Activated T-cell treated with anti-CD3 and anti-CD28 coated beads, Interleukin-2, amount 50 U/mL, for 24 hours (primary cell): ENCODE measurements around the gene DAB1.

Experiments
- DNase-seq: peaks from one replicate; pipeline ENCODE4 v3.0.0-alpha.2; 2020
- H3K27ac Mint-ChIP-seq: 2 replicates; pipeline ENCODE4 v1.8.0; 2020; ENCODE audit warnings: mild to moderate bottlenecking, mixed read lengths
- H3K27me3 Mint-ChIP-seq: 2 replicates; pipeline ENCODE4 v1.8.0; 2020; ENCODE audit warnings: mixed read lengths
- H3K36me3 Mint-ChIP-seq: 2 replicates; pipeline ENCODE4 v1.8.0; 2020; ENCODE audit warnings: low read depth, mixed read lengths
- H3K4me1 Mint-ChIP-seq: 2 replicates; pipeline ENCODE4 v1.8.0; 2020; ENCODE audit warnings: low read depth, mixed read lengths
- H3K4me3 Mint-ChIP-seq: 2 replicates; pipeline ENCODE4 v1.8.0; 2020; ENCODE audit warnings: mild to moderate bottlenecking, moderate library complexity, mixed read lengths
- H3K9me3 Mint-ChIP-seq: 2 replicates; pipeline ENCODE4 v1.8.0; 2020; ENCODE audit warnings: mixed read lengths

Gene DAB1

DNA sequence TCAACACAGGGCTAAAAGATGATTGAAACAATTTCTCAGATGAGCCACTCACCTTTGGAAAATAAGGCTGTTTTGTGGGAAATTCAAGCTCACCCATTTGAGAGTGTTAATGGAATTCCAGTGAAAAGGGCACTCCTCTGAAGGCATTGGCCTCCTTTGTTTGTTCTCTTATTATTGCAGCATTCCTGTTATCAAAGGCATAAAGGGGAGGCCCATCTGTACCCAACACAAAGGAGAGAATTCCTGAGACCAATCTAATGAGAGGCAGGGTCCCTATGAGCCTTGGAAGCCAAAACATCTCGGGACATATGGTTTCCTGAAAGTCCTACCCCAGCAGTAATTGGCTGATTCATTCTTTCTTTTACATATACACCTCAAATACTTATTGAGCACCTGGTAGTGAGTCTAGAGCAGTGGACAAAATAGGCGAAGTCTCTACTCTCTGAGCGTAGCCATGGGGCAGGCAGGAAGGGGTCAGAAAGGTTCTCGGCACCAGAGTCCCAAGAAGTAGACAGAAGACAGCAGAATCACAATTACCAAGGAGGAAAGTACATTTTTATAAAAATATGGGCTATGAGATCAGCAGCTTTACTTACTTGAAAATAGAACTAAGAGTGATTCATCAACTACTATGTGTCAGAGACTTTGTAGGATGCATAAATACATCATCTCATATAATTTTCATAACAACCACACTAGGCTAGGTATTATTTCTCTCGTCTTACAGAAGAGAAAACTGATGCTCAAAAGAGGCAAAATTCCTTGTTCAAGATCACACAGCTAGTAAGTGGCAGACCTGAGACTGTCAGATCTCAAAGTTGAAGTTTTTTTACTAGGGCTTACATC, 218.7 kb downstream of the DAB1 start:
- H3K27ac Mint-ChIP-seq, result no peak overlapping the region
- no peaks in the 10 kb centered on the region for H3K4me1 Mint-ChIP-seq
- DNase-seq, result no peak
- no peak overlapping the region for H3K4me3 Mint-ChIP-seq
- H3K36me3 Mint-ChIP-seq, result no peaks in the 10 kb centered on the region
- peaks cover 7% of the 10 kb centered on the region for H3K27me3 Mint-ChIP-seq
- peaks cover 3% of the 10 kb centered on the region for H3K9me3 Mint-ChIP-seq

DNA sequence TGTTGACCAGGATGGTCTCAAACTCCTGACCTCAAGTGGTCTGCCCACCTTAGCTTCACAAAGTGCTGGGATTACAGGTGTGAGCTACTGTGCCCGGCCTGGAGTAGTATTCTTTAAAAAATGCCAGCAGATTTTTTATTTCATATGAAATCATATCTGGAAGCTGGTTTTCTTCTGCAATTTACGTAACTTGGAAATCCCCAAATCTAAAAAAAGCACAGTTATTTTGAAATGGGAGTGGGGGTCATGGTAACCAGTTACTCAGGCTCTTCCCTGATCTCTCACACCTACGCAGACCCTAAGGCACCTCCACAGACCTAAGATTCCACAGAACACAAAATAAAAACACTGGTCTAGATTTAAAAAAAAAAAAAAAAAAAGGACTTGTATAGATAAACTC, 219.8 kb downstream of the DAB1 start:
- H3K9me3 Mint-ChIP-seq, result peaks cover 3% of the 10 kb centered on the region
- no peaks in the 10 kb centered on the region for H3K4me1 Mint-ChIP-seq
- no peak overlapping the region for H3K27ac Mint-ChIP-seq
- H3K27me3 Mint-ChIP-seq, result peaks cover 7% of the 10 kb centered on the region
- H3K4me3 Mint-ChIP-seq, result no peak overlapping the region
- H3K36me3 Mint-ChIP-seq, result no peaks in the 10 kb centered on the region
- no peak for DNase-seq

DNA sequence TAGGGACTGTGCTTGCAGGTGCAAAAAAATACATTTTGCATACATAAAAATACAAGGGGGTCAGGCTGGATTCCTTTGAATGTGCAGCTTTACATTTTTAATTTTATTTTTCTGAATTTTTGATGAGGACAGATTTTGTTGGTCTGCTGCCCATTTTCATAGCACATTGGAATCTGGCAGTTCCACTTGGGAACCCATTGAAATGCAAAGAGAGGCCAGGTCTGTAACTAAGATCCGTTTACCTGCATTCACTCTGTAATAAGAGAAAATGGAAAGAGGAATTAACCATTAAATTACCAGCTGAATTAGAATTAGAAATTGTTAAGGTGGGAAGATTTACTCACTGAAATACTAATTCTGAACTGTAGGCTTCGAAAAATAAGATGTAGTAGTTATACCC, 221.6 kb downstream of the DAB1 start:
- no peak for DNase-seq
- no peak overlapping the region for H3K4me3 Mint-ChIP-seq
- no peaks in the 10 kb centered on the region for H3K4me1 Mint-ChIP-seq
- H3K36me3 Mint-ChIP-seq, result no peaks in the 10 kb centered on the region
- H3K27ac Mint-ChIP-seq, result no peak overlapping the region
- H3K27me3 Mint-ChIP-seq, result peaks cover 7% of the 10 kb centered on the region
- peaks cover 3% of the 10 kb centered on the region for H3K9me3 Mint-ChIP-seq

DNA sequence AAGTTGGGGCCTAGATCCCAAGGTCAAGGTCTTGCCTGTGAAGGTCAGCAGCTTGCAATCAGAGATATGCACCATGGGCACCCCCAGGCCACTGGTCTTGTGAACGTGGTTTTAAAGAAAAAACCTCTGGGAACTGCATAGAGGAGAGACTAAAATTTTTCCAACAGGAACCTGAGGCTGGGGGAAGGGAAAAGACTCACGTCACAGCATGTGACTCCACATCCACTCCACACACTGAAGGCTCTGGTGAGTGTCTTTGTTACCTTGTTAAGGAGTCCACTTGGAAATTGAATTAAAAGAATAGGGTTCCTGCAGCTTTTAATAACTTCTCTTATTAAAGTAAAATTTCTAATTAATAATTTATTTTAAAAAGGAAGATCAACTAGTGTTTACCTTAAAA, 224.9 kb downstream of the DAB1 start:
- H3K27ac Mint-ChIP-seq, result no peak overlapping the region
- peaks cover 7% of the 10 kb centered on the region for H3K27me3 Mint-ChIP-seq
- no peaks in the 10 kb centered on the region for H3K36me3 Mint-ChIP-seq
- peaks cover 3% of the 10 kb centered on the region for H3K9me3 Mint-ChIP-seq
- no peak for DNase-seq
- H3K4me3 Mint-ChIP-seq, result no peak overlapping the region
- no peaks in the 10 kb centered on the region for H3K4me1 Mint-ChIP-seq

DNA sequence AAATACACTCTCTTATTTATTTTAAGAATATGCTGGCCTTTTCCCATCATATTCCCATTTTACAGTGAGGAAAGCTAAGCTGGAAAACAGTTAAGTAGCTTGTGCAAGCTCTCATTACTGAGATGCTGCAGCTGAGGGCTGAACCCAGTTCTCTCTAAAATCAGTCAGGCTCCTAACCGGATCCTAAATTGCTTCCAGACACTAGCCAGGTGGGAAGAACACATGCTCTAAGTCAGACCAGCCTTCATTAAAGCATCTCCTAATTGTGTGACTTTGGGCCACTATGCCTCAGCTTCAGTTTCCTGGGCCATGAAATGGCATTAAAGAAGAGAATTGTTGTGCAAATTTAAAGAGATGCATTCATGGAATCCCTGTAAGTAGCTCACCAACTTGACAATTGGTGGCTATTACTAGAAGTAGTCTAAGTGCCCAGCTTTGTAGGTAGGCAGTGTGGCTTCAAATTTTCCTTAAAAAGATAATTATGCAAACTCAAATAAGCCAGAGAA, 228.4 kb downstream of the DAB1 start:
- H3K4me1 Mint-ChIP-seq, result no peaks in the 10 kb centered on the region
- H3K9me3 Mint-ChIP-seq, result no peaks in the 10 kb centered on the region
- H3K4me3 Mint-ChIP-seq, result no peak overlapping the region
- H3K27me3 Mint-ChIP-seq, result no peaks in the 10 kb centered on the region
- no peak for DNase-seq
- no peaks in the 10 kb centered on the region for H3K36me3 Mint-ChIP-seq
- H3K27ac Mint-ChIP-seq, result no peak overlapping the region

DNA sequence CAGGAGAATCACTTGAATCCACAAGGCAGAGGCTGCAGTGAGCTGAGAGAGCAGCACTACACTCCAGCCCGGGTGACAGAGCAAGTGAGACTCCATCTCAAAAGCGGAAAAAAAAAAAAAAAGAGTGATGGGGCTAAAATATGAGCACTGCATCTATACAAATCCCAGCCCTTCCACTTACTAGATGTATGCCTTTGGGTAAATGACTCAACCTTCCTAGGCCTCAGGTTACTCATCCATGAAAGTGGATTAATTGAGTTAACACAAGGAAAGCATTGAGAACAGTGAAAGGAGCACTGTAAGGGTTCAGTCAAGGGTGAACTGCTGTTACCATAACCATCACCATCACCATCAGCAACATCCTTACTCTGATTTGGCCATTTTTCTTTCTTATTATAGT, 231.6 kb downstream of the DAB1 start:
- DNase-seq, result no peak
- Mint-ChIP-seq H3K27me3 (no peaks in the 10 kb centered on the region), H3K27ac (no peak overlapping the region), H3K9me3 (no peaks in the 10 kb centered on the region), H3K4me1 (no peaks in the 10 kb centered on the region), H3K4me3 (no peak overlapping the region), H3K36me3 (no peaks in the 10 kb centered on the region)

DNA sequence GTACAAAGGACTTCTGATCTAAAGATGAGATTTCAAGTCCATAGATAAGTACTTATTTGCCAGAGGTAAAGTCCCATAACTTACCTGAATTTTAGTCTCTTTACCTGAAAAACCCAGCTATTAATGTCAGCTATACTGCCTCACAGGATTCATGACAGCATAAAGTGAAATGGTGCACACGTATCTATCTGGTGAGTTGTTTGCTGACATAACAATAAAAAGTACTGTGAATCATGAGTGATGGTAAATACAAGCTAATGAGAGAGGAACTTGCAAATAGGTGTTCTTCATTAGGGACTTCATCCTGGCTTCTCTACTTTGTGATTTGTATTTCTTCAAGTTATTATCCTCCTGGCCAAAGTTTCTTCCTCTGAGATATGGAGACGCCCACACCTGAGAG, 233.0 kb downstream of the DAB1 start:
- H3K36me3 Mint-ChIP-seq, result no peaks in the 10 kb centered on the region
- no peaks in the 10 kb centered on the region for H3K9me3 Mint-ChIP-seq
- no peak for DNase-seq
- H3K4me3 Mint-ChIP-seq, result no peak overlapping the region
- H3K4me1 Mint-ChIP-seq, result no peaks in the 10 kb centered on the region
- no peak overlapping the region for H3K27ac Mint-ChIP-seq
- no peaks in the 10 kb centered on the region for H3K27me3 Mint-ChIP-seq

DNA sequence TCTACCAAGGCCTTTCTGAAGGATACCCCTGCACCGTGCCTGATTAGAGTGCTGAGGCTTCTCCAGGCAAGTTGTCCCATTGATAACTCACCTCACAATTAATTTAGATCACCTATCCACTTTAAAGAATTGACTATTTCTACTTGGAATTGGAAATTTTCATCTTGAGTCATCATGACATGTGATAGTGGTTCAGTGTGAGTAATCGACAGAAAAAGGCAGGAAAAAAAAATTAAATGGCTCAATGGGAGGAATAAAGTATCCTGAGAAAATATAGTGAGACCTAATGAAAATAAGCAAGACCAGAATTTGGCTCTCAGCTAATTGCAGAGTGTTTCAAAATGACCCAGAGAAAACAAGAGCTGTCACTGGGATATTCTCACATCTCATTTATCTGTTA, 235.7 kb downstream of the DAB1 start:
- Mint-ChIP-seq H3K27ac (no peak overlapping the region), H3K4me3 (no peak overlapping the region), H3K4me1 (no peaks in the 10 kb centered on the region), H3K27me3 (no peaks in the 10 kb centered on the region), H3K9me3 (no peaks in the 10 kb centered on the region), H3K36me3 (no peaks in the 10 kb centered on the region)
- no peak for DNase-seq

DNA sequence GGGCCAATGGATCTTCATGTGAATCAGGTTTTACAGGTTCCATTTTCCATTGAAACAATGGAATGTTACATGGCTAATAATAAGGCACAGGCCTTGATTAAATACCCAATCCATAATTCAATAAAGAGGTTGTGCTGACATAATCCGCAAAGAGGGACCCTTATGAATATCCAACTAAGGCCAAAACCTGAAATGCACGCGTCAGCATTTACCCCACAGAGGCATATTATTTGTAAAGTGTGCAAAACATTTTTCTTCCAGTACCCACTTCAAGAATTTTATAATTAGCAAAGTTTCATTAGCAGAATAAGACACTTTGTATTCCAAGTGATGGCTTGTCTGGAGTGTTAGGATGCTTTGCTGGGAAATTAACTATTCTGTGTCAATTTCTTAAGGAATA, 237.4 kb downstream of the DAB1 start:
- H3K36me3 Mint-ChIP-seq, result no peaks in the 10 kb centered on the region
- DNase-seq, result no peak
- no peak overlapping the region for H3K4me3 Mint-ChIP-seq
- H3K4me1 Mint-ChIP-seq, result no peaks in the 10 kb centered on the region
- H3K27ac Mint-ChIP-seq, result no peak overlapping the region
- H3K9me3 Mint-ChIP-seq, result no peaks in the 10 kb centered on the region
- H3K27me3 Mint-ChIP-seq, result no peaks in the 10 kb centered on the region

DNA sequence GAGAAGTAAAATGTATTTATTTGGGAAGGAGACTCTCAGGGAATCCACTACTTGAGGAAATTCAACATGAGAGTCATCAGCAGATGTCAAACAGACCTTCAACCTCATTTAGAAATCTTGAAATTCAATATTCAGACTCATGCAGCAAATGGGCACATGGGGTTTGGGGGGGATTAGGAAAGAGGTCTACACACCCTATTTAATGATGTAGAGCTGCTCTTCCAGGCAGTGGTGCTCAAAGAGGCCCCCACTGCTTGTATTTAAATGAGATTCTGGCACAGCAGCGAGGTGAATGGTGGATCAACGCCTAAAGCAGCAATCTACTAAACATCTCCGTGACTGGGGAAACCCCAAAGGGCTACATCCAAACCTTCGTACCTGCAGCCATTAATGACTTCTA, 244.9 kb downstream of the DAB1 start:
- Mint-ChIP-seq H3K9me3 (peaks cover 12% of the 10 kb centered on the region), H3K4me3 (no peak overlapping the region), H3K27ac (no peak overlapping the region), H3K27me3 (no peaks in the 10 kb centered on the region), H3K4me1 (no peaks in the 10 kb centered on the region), H3K36me3 (no peaks in the 10 kb centered on the region)
- DNase-seq, result no peak

DNA sequence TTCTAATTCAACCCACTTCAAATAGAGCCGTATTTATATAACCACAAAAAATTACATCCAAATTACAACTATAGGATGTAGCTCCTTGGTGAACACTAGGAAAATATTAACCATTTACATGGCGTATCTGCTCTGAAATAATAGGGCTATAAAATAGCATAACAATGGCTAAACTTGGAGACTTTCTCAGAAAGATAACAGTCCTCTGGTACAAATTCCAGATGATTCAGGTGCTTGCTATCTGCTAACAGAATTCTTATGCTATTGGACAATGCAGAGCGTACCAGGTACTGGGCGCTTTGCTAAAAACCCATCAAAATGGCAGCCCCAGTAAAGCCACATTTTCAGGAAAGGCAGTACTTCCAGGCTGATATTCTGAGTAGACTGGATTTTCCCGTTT, 248.4 kb downstream of the DAB1 start:
- H3K27me3 Mint-ChIP-seq, result no peaks in the 10 kb centered on the region
- DNase-seq, result no peak
- H3K27ac Mint-ChIP-seq, result no peak overlapping the region
- no peaks in the 10 kb centered on the region for H3K4me1 Mint-ChIP-seq
- peaks cover 14% of the 10 kb centered on the region for H3K9me3 Mint-ChIP-seq
- H3K4me3 Mint-ChIP-seq, result no peak overlapping the region
- H3K36me3 Mint-ChIP-seq, result no peaks in the 10 kb centered on the region

DNA sequence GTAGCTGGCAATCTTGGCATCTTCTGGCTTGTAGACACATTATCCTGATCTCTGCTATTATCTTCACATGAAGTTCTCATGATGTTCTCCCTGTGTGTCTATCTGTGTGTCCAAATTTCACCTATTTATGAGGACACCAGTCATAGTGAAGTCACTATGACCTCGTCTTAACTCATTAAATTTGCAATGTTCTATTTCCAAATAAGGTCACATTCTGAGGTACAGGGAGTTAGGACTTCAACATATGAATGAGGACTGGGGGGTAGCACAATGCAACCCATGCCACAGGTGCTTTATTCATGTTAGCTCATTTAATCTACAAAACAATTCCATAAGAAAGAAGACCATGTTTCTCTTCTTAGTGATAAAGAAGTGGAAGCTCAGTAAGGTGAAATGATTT, 251.8 kb downstream of the DAB1 start:
- Mint-ChIP-seq H3K36me3 (no peaks in the 10 kb centered on the region), H3K27me3 (no peaks in the 10 kb centered on the region), H3K4me1 (no peaks in the 10 kb centered on the region), H3K27ac (no peak overlapping the region), H3K4me3 (no peak overlapping the region), H3K9me3 (peaks cover 8% of the 10 kb centered on the region)
- DNase-seq, result no peak

DNA sequence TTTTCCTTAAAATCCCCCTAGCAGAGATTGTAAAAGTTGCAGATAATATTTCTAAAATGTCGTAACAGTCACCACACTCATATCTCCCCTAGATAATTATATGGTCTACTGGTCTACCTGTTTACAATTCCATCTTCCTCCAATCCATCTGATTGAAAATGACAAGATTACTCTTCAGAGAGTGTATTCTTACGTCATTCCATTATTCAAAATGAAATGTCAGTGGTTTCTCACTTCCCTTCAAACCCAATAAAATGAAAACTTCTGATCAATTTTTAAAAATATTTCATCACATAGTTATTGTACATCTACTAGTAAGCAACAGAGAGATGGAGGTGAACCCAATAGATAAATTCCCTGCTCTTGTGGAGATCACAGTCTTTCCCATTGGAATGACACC, 255.9 kb downstream of the DAB1 start:
- Mint-ChIP-seq H3K9me3 (peaks cover 2% of the 10 kb centered on the region), H3K27ac (no peak overlapping the region), H3K4me3 (no peak overlapping the region), H3K4me1 (no peaks in the 10 kb centered on the region), H3K27me3 (no peaks in the 10 kb centered on the region), H3K36me3 (no peaks in the 10 kb centered on the region)
- DNase-seq, result no peak

DNA sequence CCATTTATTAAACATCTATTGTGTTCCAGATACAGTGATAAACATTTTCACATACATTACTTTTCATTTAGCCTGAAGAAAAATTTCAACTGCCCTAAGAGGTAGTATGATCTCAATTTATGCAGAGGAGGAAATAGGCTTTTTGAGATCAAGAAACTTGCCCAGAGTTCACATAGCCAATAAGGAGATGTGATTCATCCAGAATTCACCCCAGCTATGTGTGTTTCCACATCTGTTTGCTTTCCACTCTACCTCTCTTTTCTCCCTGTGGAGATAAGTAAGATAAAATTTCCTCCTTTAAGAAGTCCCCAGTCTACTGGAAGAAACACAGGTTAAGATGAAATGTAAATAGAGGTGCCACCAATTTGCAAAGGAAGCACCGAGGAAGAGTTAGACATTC, 258.3 kb downstream of the DAB1 start:
- no peak for DNase-seq
- H3K4me3 Mint-ChIP-seq, result no peak overlapping the region
- no peaks in the 10 kb centered on the region for H3K27me3 Mint-ChIP-seq
- no peaks in the 10 kb centered on the region for H3K36me3 Mint-ChIP-seq
- no peak overlapping the region for H3K27ac Mint-ChIP-seq
- H3K9me3 Mint-ChIP-seq, result no peaks in the 10 kb centered on the region
- H3K4me1 Mint-ChIP-seq, result no peaks in the 10 kb centered on the region

DNA sequence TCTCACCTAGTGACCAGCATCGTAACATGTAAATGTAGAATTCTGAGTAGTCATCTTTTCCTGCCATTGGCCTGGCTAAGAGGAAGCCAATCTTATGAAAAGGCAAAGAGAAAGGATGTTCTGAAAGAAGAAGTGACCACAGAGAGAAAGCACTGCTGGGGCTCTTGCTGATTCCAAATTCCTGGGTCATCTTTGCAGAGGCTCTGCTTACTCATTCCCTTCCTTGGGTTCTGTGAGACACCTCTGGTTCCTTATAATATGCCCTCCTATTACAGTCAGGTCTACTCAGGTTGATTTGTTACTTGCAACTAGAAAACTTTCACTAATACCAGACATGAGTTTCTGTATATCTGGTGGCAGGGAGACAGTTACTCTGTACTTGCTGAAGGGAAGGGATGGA, 259.3 kb downstream of the DAB1 start:
- no peaks in the 10 kb centered on the region for H3K36me3 Mint-ChIP-seq
- no peaks in the 10 kb centered on the region for H3K9me3 Mint-ChIP-seq
- H3K4me1 Mint-ChIP-seq, result no peaks in the 10 kb centered on the region
- H3K27me3 Mint-ChIP-seq, result no peaks in the 10 kb centered on the region
- no peak overlapping the region for H3K27ac Mint-ChIP-seq
- no peak for DNase-seq
- H3K4me3 Mint-ChIP-seq, result no peak overlapping the region

DNA sequence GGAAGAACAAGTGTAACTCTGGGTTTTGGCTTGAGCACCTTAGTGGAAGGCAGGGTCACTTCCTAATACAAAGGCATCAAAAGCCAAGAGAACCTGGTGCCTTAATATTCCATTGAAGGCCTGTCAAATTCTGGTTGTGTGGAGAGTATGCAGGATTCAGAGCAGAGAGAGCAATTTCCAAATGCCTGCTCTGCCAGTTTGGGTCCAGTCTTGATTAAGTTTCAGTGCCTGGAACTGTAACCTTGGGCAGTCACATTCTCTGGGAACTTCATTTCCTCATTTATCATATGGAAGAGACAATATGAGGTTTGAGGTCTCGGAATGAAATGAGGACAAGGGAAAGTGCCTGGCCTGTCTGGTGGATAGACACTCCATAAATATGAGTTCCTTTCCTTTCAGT, 260.1 kb downstream of the DAB1 start:
- Mint-ChIP-seq H3K27ac (no peak overlapping the region), H3K9me3 (no peaks in the 10 kb centered on the region), H3K36me3 (no peaks in the 10 kb centered on the region), H3K4me1 (no peaks in the 10 kb centered on the region), H3K4me3 (no peak overlapping the region), H3K27me3 (peaks cover under 1% of the 10 kb centered on the region)
- no peak for DNase-seq
